CD4-positive, alpha-beta T cell treated with Interleukin-15 for 1 hour (primary cell): ENCODE data around the gene RASSF4.

ENCODE experiments used
- DNase-seq: peaks from one replicate; pipeline ENCODE4 v3.0.0-alpha.2; 2020

Gene RASSF4

DNA sequence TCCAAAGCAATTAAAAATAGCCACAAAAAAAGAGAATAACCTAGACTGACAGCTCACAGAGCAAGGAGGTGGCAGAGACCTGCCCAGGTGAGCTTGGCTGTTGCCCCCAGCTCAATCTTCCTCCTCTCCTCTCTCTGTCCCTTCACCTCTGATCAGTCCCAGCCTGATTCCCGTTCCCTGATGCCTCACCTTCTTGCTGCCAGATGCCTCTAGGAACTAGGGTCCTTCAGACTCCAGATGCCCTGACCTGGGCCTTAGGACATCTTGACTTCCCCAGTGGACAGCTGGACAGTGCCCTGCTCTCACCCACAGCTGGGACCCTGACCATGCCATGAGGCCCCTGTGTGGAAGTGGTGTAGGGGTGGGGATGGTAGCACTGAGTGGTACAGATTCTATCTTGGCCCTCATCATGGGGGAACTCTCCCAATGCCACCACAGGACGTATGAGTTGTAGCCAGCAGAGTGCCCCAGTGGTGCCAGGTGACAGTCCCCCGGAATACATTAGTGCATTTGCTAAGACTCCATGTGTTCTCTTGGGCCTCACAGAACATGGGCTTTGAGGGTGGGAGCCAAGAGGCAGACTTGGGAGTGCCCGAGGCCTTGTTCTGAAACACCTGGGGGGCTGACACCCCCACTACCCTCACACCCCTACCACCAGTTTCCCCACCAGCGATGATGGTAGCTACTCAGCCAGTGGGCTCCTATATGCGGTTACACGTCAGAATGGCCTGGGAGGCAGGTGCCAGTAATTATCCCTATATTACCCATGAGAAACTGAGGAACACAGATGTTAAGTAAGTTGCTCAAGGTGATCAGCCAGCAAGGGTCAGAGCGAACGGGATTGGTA lies 17.0 kb downstream of the RASSF4 start:
- DNase-seq, result peak; percentile 6

DNA sequence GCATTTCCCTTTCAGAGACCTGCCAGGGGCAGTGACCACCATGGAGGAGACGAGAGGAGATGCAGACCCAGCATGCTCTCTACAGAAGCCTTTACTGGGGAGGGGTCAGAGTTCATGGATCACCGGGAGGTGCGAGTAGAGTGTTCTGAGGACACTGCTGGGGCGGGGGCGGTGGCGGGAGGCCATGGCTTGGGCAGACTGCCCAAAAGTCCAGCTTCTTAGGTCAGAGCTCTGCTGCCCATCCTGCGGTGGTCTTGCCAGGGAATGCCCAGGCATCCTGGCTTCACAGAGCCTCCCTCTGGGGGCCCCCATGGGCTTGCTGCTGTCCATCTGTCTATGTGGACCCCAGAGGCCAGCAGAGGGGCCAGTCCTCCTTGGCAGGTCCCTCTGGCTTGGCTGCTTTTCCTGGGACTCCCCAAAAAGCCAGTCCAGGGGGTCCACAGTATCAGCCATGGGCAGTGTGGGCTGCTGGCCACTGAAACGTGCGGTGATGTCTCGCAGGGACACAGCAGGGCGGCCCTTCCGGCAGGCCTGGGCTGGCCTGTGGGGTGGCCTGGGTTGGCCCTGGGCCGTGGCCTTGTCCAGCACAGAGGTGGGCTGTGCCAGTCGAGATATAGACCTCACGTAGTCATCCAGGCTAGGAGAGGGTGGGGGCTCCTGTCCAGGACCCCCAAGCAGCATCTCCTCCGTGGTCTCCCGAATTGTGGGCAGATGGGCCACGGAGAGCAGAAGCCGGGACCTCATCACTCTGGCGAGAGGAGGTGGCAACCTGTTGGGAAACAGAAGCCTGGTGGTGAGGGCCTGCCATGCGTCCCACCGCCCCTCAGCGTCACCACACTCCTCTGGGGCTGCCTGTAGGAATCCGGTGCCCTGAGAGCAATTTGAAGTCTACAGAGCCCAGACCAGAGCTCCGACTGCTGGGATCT lies 17.9 kb downstream of the RASSF4 start:
- peak; percentile 9 for DNase-seq

DNA sequence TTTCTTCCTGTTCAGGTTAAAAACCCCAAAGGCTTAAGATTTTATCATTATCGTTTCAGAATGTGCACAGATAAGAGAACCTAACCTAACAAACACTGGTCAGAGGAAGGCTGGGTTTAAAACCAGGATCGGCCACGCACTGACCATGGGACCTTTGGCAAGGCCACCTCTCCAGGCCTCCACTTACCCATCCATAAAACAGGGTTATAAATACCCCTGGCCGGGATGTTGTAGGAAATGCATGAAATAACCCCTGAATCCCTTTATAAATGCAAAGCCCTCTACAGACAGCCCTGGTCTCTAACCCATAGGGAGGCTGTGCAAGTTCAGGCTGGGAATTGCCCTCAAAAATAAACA lies 18.6 kb downstream of the RASSF4 start:
- no peak for DNase-seq

DNA sequence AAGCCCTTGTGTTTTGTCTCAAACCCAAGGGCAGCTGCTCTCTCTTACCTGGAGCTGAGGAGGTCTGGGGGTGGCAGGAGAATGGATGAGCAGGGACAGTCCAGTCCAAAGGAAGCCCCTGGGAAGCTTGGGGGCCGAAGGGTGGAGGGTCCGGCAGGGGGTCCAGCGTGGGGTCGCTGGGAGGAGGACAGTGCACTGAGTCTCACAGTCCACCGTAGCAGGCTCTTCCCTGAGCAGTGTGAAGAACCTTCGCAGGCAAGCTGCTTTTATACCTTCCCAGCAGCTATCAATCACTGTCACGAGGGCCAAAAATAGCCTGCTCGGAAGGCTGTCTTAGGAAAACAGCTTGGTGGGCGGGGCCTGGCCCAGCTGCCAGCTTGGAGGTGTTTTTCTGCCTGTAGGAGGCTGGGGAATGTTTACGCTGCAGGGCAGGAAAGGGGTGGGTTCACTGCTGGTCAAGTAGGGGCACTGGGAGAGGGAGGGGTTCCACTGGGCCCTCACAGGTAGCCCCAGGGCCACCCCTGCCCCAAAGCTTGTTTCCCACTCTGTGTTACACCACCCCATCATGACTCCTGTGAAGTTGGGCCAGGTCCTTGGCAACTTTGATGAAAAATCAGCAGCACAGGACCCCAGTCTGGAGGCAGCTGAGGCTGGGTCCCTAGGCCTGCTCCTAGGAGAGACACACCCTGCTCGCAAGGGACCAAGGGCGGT lies 19.1 kb downstream of the RASSF4 start, which contains the start of gene DEPP1:
TSS of gene DEPP1 (minus strand) at position 240 of the 711 bp plus-strand sequence. CDS start 779 bp downstream, outside the sequence.
- peak; percentile 17 for DNase-seq

DNA sequence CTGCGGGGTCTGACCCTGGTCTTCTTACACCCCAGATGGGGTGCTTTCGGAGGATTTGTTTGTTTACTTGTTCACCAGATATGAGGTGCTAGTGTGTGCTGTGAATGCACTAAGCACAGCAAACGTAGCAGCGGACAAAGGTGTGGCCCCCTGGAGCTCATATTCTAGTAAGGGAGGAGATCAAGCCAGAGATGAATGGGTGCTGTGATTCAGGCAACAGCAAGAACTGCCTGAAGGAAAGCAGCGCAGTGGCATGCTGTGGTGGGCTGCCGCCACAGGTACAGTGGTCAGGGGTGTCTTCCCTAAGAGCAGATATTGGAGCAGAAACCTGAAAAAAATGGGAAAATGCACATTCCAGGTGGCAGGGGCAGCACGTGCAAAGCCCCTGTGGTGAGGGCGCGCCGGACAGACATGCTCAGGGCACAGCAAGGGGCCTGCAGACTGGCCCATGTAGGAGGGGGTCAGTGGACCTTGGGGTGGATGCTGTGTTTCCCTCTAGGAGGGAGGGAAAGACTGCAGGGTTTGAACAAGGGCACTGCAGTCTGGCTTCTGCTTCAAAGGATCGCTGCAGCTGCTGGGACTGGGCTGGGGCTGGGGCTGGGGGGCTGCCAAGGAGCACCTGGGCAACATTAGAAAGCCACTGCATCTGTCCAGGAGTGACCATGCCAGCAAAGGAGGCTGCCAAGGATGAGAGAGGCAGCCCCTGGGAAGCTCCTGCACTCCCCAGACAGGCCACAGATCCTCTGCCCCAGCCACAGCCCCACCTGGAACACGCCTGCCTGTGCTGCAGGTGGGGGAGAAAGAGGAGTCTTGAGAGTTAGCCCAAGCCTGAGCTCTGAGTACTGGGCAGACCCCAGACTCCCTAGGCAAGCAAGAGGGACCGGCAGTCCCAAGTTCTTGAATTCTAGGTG lies 19.9 kb downstream of the RASSF4 start:
- peak; percentile 8 for DNase-seq

DNA sequence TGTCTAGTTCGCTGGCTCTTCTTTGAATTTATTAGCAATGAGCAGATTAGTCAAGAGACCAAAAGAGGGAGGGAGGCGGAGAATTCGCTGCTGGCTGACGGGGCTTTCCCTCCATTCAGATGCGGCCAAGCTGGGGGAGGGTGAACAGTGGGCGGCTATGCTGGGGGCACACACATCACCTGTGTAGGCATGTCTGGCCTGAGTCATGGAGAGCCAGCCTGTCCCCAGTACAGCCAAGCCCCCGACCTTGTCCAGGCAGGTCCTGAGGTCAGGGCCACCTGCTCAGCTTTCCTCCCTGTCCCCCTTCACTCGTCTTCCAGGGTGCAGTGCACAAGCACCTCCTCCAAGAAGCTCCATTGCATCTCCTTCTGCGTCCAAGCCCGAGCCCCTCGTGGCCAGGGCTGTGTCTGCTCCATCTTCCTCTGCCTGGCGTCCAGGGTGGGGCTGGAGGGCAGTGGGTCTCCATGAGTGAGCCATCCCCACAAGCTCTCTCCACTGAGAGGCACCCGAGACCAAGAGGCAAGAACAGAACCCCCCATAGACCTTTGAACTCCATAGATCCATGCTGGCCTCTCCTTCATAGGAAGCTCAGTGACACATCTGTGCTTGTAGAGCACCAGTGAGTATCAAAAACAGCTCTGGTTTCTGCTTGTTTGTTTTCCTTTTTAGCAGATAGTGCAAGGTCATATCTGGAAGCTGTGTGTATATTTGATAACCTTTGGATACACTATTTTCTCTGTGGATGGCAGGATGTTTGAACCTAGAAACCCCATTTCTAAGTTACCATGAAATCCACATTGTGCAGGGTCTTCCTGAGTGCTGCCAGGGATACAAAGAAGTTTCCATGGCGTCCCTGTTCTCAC lies 20.9 kb downstream of the RASSF4 start:
- DNase-seq, result peak; percentile 12

DNA sequence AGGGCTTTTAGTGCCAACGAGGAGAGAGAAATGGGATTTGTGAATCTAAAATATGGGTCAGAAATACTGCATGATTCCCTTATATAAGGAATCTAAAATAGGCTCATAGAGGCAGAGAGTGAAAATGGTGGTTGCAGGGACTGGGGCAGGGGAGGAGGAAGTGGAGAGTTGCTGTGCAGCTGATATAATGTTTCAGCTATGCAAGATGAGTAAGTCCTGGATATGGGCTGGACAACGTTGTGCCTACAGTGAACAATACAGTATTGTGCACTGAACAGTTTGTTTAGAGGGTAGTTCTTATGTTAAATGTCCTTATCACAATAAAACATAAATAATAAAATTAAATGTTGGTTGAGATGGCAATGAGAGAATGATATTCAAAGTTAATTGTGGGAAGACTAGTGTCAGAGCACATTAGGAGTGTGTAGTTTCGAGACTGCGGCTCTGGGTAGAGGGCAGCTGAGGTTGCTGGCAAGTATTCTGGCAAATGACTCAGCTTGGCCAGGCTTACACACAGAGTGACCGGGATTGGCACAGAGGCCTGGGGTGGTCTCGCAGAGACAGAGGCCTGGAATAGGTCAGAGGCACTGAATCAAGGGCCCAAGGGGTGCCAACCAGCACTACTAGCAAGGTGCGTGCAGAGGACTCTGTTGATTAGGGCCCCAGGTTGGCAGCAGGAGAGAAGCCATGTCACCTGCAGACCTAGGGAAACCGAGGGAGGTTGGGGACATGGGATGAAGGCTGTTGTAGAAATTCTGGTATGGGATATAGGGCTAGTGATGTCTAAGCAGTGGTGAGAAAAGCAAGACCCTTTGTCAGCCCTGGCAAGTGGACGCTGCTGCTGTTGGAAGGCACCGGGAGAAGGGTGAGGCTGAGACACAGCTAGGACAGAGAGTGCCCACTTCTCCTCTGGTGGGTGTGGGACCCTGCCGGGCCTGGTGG lies 21.8 kb downstream of the RASSF4 start:
- no peak for DNase-seq

DNA sequence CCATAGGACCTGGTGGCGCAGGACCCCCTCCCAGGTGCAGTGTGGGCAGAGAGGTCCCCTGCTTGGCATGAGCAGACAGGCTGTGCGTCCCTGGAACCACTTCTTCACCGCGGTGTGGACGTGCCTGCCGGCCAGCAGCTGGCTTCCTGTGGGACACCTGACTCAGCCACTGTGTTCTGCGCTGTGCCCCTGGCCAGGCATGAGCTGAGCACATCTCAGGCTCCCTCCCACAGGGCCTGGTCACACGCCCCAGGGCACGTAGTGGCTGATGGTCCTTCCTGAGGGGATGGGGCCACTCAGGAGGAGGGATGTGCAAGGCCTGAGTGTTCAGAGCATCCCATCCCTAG lies 22.5 kb downstream of the RASSF4 start:
- DNase-seq, result no peak

DNA sequence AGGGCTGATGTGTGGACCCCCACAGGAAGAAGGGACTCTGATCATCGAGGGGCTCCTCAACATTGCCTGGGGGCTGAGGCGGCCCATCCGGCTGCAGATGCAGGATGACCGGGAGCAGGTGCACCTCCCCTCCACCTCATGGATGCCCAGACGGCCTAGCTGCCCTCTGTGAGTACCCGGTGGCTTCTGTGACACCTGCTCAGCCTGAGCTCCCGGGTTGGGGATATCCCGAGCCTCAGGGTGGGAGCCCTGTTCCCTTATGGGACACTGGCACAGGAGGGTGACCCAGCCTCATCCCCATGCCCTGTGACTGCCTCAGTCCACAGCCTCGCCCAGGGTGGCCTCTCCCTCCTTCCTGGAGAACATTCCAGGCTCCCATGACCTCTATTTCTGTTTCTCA lies 22.9 kb downstream of the RASSF4 start:
- DNase-seq, result no peak

DNA sequence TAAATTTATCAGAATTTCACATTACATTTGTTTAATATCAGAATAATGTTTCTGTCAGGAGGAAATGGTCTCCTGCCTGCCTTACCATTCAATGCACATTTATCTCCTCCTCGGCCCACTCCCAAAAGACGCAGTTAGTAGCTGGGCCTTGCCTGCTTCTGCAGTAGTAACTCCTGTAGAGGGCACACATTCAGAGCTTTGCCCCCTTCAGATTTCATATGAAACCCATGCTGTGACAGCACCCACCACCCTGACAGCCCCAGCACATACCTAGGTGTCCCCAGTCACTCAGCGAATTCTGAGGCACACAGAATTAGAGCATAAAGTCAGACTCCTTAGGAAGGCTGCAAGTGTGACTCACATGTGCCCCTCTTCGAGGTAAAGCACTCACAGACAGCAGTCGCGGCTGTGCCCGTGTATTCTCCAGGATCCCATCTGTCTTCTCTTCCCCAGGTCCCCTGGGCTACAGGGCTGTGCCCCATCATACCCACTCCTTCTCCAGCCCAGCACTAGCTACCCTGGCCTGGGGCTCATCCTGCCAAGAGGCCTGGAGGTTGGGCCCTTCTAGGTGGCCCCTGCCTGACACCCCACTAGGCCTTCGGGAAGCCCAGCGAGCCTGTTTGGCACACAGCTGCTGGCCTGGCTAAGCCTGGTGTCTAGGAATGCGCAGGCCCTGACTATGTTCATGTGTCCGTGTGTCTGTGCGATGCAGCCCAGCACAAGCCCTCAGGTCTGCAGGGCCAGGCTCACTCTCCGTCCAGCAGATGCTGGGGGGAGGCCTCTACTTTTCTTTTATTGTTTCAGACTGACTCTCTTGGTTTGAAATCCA lies 23.7 kb downstream of the RASSF4 start:
- DNase-seq, result no peak

DNA sequence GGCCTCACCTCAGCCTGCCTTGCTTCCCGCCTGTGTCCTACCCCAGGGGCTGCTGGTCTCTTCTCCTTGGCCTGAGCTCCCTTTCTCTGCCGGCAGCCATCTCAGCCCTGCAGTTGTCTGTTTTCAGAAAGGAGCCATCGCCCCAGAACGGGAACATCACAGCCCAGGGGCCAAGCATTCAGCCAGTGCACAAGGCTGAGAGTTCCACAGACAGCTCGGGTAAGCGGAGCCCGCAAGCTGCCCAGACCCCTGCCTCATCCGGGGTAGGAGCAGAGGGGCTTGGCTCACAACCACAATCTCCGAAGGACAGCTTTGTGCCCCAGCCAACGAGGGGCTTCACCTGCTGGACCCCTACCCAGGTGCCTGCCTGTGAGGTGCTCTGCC lies 24.3 kb downstream of the RASSF4 start:
- DNase-seq, result no peak

DNA sequence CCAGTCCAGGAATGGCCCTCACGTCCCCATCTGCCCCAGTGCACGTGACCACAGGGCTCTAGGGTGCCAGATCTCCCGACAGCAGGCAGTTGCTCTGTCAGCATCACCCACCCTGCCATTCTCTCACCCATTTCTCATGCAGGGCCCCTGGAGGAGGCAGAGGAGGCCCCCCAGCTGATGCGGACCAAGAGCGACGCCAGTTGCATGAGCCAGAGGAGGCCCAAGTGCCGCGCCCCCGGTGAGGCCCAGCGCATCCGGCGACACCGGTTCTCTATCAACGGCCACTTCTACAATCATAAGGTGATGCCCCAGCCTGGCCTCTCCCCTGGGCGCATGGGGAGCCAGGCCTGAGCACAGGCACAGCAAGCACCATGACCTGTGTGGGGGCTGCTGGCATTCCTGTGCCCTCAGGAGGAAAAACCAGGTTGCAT lies 25.1 kb downstream of the RASSF4 start:
- no peak for DNase-seq

DNA sequence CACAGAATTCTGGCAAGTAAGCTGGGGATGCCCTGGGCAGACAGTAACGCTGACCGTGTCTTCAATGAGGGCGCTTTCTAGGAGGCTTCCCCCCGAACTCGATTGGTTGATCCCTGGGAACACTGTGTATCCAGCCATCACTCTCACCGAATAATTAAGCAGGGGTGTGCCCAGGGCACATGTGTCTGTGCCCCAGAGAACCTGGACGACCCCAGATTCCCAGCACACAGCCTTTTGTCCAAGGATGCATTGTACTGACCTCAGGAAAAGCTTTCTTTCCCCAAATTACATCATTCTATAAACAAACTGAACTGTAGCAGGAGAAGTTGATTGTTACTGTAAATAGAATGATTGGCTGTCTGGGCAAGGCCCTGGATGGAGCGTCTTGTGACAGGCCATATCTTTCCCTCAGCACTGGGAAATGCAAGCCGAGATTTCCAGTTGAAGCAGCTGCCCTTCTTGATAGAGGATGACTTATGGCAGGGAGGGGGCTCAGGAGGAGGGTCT lies 25.6 kb downstream of the RASSF4 start:
- DNase-seq, result no peak

DNA sequence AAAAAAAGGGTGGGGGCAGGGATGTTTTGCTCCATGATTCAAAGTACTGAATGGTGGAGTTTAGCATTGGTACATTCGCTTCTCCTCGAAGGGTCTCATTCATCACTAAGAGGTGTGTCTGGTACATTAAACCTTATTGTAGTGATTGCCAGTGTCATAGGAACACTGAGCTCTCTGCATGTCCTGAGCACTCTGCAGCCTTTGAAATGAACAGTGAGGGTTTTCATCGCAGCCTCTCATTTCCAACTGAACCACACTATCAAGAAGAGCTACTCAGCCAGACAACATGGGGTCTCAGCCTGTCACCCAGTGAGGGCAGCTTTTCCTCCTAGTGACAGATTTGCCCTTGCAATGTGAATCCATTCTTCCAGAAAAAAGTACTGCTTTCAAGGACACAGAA lies 26.6 kb downstream of the RASSF4 start:
- DNase-seq, result no peak

DNA sequence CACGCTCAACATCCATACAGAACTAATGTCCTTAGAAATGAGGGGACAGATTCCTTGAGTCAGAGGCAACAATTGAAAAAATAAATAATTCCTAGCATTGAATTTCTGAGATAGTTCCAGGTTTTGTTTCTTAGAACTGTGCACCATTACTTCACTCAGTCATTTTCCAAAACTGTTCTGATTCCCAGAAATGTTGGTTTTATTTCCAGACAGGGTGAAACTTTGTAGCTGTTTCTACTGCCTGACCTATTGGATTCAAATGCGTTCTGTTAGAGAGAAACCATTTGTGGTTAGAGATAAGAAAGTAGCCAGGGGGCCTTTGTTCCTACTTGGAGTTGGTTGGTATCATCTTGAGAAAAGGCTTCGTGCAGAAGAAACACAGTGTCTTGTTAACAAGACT lies 27.1 kb downstream of the RASSF4 start:
- DNase-seq, result no peak

DNA sequence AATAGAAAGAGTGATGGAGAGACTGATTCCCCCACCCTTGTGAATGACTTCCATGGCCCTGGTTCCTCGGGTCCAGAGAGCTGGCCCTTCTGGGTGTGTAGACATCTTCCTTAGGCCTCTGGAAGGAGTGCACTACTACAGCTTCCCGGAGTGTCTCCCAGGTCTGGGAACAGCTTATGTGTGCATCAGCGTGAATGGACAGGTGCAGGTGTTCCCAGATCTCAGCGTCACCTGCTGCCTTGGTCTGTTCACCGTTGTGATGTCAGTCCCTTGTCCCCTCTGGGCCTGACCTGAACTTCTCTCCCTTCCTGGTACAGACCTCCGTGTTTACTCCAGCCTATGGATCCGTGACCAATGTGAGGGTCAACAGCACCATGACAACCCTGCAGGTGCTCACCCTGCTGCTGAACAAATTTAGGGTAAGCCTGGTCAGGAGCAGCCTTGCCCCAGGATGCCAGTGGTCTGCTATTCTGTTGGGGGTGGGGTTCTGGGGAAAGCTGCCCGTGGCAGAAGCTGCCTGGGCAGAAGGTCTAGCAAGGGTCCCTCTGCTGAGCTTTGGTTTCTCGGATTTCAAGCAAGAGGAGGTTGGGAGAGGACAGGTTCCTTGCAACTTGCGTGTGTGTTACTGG lies 29.5 kb downstream of the RASSF4 start:
- DNase-seq, result no peak

DNA sequence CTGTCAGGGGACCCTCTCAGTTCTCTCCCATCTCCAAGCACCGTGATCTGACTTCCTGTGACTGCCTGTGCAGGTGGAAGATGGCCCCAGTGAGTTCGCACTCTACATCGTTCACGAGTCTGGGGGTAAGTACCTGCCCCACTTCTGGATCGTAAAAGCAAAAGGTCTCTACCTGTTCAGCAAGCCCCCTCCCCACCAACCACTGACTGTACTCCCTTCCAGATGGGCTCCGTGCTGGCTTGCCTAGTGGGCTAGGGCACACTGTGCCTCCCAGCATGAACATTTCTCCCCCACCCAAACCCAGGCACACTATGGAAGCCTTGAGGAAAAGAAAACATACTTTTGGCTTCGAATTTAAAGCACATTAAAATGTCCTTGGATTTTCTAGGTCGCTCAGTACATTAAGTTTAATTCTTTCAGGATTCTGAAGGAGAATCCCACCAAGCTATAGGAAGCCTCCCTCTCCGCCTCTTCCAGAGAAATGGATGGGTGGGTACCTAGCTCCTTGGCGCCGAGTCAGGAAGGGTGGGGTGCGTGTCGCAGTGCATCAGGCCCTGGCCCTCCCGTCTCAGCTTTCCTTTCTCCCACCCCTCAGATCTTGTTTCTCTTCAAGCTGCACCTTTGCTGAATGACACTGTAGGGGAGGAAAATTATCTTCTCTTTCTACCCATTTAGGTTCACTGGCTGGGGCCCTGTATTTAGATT lies 30.1 kb downstream of the RASSF4 start:
- DNase-seq, result no peak

DNA sequence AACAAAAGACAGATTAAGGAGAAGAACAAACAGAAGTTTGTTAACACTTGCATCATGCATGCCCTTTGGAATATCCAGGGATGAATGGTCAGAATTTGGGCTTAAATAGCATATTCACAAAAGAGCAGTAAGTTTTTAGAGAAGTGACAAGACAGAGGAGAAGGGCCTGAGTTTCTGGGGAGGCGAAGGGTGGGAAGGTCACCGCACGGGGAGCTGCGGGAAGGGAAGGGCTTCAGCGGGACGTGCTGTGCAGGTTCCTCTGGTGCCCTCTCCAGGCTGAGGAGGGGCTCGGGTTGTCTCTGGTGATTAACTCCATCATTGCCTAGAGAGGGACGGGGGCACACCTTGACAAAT lies 30.7 kb downstream of the RASSF4 start:
- no peak for DNase-seq
